H1 (cell line): ENCODE results near the gene DCAF17.
"Not testable (repeated sequence)": the region's sequence is repeated elsewhere in the genome, so short reads cannot be mapped to it uniquely, and the experiment has no call there.

Source experiments
- EP300 ChIP-seq, 2 experiments: IDR thresholded peaks; 1 replicate in 1 of 2; 2 replicates in 1 of 2; pipeline ENCODE4 v1.6.1; 2011 to 2012; ENCODE audit warnings: low read depth in 2 of 2, low read length in 2 of 2, mild to moderate bottlenecking in 2 of 2, borderline replicate concordance in 1 of 2, inconsistent platforms in 1 of 2, moderate library complexity in 1 of 2
- EZH2 ChIP-seq: fragments of 200-600 bp; sonication (generic); IDR thresholded peaks from 2 replicates; pipeline ENCODE4 v1.7.1; 2012; ENCODE audit warnings: low read depth, mild to moderate bottlenecking, moderate library complexity, low read length, inconsistent platforms; ENCODE audit not compliant: severe bottlenecking
- JUN ChIP-seq: IDR thresholded peaks from 2 replicates; pipeline ENCODE4 v1.6.1; 2011; ENCODE audit warnings: low read depth, mild to moderate bottlenecking, improper control_type of control experiment, low read length
- POLR2AphosphoS5 ChIP-seq: IDR thresholded peaks from 2 replicates; pipeline ENCODE4 v1.6.1; 2011; ENCODE audit warnings: low read depth, low read length
- RXRA ChIP-seq: IDR thresholded peaks from 2 replicates; pipeline ENCODE4 v1.6.1; 2011; ENCODE audit warnings: low read depth, mild to moderate bottlenecking, low read length, moderate library complexity; ENCODE audit not compliant: insufficient read depth
- SP4 ChIP-seq: IDR thresholded peaks from 2 replicates; pipeline ENCODE4 v1.6.1; 2012; ENCODE audit warnings: low read length, inconsistent platforms
- YY1 ChIP-seq: IDR thresholded peaks from 2 replicates; pipeline ENCODE4 v1.6.1; 2011; ENCODE audit warnings: low read depth, mild to moderate bottlenecking, low read length
- TF ChIP-seq, protein P1 (sequence below), 3 experiments: IDR thresholded peaks; 1 replicate in 2 of 3; 2 replicates in 1 of 3; pipeline versions ENCODE4 v1.5.1 to v1.6.1; 2011; ENCODE audit warnings: low read length in 3 of 3, mild to moderate bottlenecking in 3 of 3, inconsistent platforms in 2 of 3, low read depth in 1 of 3, moderate library complexity in 1 of 3; ENCODE audit not compliant: insufficient read depth in 1 of 3; ENCODE audit errors: control extremely low read depth in 1 of 3

DNA sequence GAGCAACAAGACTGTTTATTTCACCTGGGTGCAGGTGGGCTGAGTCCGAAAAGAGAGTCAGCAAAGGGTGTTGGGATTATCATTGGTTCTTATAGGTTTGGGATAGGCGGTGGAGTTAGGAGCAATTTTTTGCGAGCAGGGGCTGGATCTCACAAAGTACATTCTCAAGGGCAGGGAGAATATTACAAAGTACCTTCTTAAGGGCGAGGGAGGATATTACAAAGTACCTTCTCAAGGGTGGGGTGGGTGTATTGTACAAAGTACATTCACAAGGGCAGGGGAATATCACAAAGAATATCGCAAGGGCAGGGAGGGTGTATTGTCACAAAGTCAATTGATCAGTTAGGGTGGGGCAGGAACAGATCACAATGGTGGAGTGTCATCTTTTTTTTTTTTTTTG, 63.6 kb downstream of the DCAF17 start:
- TF ChIP-seq, protein P1, sequence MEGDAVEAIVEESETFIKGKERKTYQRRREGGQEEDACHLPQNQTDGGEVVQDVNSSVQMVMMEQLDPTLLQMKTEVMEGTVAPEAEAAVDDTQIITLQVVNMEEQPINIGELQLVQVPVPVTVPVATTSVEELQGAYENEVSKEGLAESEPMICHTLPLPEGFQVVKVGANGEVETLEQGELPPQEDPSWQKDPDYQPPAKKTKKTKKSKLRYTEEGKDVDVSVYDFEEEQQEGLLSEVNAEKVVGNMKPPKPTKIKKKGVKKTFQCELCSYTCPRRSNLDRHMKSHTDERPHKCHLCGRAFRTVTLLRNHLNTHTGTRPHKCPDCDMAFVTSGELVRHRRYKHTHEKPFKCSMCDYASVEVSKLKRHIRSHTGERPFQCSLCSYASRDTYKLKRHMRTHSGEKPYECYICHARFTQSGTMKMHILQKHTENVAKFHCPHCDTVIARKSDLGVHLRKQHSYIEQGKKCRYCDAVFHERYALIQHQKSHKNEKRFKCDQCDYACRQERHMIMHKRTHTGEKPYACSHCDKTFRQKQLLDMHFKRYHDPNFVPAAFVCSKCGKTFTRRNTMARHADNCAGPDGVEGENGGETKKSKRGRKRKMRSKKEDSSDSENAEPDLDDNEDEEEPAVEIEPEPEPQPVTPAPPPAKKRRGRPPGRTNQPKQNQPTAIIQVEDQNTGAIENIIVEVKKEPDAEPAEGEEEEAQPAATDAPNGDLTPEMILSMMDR (IDR thresholded peaks at IDR 0.05; ENCODE audit: control extremely low read depth in 1 of 3, insufficient read depth in 1 of 3, low read depth in 1 of 3, low read length in 3 of 3) = not testable (repeated sequence)
- TF ChIP-seq SP4; EP300 (IDR thresholded peaks at IDR 0.05; ENCODE audit: borderline replicate concordance in 1 of 2, low read depth in 2 of 2, low read length in 2 of 2); YY1; EZH2; JUN; POLR2AphosphoS5; RXRA: not testable (repeated sequence)
